T47D (cell line): Measurements from ENCODE around the gene INSIG1.

ENCODE experiments used
- DNase-seq, 2 experiments: peaks; one replicate each; pipeline versions ENCODE4 v3.0.0 to v3.0.0-alpha.2; 2011 to 2012; ENCODE audit warnings: low read depth in 1 of 2, low spot score in 1 of 2
- JUND ChIP-seq: IDR thresholded peaks from 2 replicates; pipeline ENCODE4 v1.6.1; 2012; ENCODE audit warnings: low read depth
- in situ Hi-C: cut with HindIII; loops from 2 replicates; pipeline ENCODE4 v1.10.0; 2016; ENCODE audit warnings: low sequenced_read_pairs, low pct_unique_long_range_greater_than_20kb

INSIG1 gene

GRCh38 chr7:155303039-155303593, 5.4 kb downstream of the INSIG1 start:
- no peak for DNase-seq
- no peak for TF ChIP-seq JUND
- in situ Hi-C loops = no loop called here

- TF ChIP-seq JUND = no peak
- in situ Hi-C loops = no loop called here
- no peak for DNase-seq
Measured at GRCh38 chr7:155303897-155304296, 6.2 kb downstream of the INSIG1 start.

DNA sequence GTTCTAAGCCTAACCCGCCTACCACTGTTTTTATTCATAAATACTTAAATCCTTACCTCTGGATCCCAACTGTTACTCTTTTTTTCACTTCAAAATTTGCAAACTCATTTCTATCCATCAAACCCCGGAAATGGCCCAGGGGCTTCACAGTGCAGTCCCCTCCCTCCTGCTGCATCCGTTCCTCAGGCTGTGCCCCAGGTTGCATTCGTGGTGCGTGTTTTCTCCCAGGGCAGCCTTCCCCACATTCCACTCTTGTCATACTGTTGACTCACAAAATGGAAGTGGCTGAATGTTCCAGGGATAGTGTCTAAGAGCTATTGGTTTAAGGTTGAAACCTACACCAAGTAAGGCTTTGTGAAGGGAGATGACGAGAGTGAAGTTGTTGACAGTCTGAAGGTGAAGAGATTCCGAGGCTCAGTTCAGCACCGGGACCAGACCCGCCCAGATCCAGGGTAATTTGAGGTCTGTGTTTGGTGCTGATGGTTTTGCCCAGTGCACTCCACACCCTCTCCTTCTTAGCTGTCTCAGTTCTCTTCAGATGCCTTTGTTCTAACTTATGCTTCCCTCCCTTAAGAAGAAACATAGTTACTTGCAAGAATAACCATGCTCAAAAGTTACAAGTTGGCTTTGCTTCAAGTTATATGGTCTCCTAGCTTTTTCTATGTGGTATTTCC, 7.7 kb downstream of the INSIG1 start:
- no peak for DNase-seq
- in situ Hi-C loops = no loop called here

GRCh38 chr7:155306673-155307470, 9.2 kb downstream of the INSIG1 start:
- no peak for DNase-seq
- no peak for TF ChIP-seq JUND
- in situ Hi-C loops = no loop called here

More for the DNA sequence above, 7.7 kb downstream of the INSIG1 start:
- no peak for TF ChIP-seq JUND

DNA sequence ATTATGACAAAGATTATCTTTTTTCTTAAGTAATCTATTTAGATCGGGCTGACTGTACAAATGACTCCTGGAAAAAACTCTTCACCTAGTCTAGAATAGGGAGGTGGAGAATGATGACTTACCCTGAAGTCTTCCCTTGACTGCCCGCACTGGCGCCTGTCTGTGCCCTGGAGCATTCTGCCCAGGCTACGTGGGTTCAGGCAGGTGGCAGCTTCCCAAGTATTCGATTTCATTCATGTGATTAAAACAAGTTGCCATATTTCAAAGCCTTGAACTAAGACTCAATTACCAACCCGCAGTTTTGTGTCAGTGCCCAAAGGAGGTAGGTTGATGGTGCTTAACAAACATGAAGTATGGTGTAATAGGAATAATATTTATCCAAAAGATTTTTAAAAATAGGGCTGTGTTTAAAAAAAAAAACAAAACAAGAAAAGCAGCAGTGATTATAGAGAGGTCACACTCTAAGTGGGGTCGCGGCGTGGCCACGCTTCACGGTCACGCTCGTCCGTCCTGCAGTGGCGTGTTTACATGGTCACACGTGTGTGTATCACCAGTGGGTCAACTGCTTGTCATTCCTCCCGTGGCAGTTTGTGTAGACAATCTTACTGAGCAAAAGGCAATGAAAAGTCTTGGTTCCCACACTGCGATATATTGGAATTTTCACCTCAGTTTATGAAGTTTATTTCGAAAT, 10.8 kb downstream of the INSIG1 start:
- DNase-seq = no peak
- in situ Hi-C loops = no loop called here
- TF ChIP-seq JUND = no peak

- DNase-seq = no peak
- in situ Hi-C loops = no loop called here
- no peak for TF ChIP-seq JUND
Measured at GRCh38 chr7:155309021-155309338, 11.3 kb downstream of the INSIG1 start.

GRCh38 chr7:155310425-155311114, 12.9 kb downstream of the INSIG1 start:
- TF ChIP-seq JUND = no peak
- in situ Hi-C loops = no loop called here
- DNase-seq = no peak

GRCh38 chr7:155311826-155312537, 14.3 kb downstream of the INSIG1 start:
- no peak for DNase-seq
- in situ Hi-C loops = no loop called here
- TF ChIP-seq JUND = no peak

- no peak for DNase-seq
- in situ Hi-C loops = no loop called here
- no peak for TF ChIP-seq JUND
Measured at GRCh38 chr7:155312633-155313032, 15.0 kb downstream of the INSIG1 start.

DNA sequence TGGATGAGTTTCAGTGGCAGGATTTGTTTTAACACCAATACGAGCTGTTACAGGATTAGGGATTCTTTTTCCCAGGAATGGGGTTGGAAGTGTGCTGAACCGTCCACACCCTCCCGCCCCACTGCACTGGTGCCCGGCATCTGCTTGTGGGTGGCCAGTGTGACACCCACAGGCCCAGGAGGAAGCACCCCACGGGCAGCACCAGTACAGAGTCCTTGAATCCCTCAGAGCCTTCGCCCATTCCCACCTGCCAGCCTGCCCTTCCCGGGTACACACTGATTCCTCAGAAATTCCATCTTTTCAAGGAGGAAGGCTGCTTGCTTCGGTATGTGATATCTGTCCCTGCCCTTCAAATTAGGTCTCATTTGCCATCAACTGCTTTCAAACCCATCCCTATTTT, 15.4 kb downstream of the INSIG1 start:
- in situ Hi-C loops = no loop called here
- DNase-seq = no peak
- TF ChIP-seq JUND = no peak

GRCh38 chr7:155315977-155316376, 18.3 kb downstream of the INSIG1 start:
- DNase-seq = no peak
- no peak for TF ChIP-seq JUND
- in situ Hi-C loops = no loop called here
